C4-2B (cell line): ENCODE measurements around the gene PRPF6.

Experiments used
- H3K27ac ChIP-seq: fragments of 450-650 bp; 2 replicates; pipeline ENCODE4 v1.5.1; 2017
- ZFX ChIP-seq: fragments of 450-650 bp; IDR thresholded peaks from 2 replicates; pipeline ENCODE4 v1.6.1; 2017
- TF ChIP-seq, protein P1 (sequence below): fragments of 450-650 bp; conservative IDR thresholded peaks from 2 replicates; pipeline ENCODE4 v1.5.1; 2017; ENCODE audit warnings: mild to moderate bottlenecking

The PRPF6 gene

DNA sequence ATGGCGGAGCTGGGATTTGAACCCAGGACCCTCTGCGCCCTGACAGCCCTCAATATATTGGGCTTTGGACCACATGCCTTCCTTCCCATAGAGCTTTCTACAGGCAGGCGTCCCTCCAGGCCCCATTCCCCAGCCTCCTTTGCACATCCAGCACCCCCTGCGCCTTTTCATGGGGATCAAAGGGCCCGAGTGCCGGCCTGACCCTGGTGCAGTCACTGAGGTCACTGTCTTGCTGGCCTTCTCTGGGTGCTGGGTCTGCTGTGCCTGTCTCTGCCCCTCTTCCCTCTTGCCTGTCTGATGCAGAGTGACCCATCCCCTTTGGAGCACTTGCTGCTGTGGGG is 100.7 kb downstream of the PRPF6 start:
- TF ChIP-seq ZFX: no peak
- TF ChIP-seq, protein P1, sequence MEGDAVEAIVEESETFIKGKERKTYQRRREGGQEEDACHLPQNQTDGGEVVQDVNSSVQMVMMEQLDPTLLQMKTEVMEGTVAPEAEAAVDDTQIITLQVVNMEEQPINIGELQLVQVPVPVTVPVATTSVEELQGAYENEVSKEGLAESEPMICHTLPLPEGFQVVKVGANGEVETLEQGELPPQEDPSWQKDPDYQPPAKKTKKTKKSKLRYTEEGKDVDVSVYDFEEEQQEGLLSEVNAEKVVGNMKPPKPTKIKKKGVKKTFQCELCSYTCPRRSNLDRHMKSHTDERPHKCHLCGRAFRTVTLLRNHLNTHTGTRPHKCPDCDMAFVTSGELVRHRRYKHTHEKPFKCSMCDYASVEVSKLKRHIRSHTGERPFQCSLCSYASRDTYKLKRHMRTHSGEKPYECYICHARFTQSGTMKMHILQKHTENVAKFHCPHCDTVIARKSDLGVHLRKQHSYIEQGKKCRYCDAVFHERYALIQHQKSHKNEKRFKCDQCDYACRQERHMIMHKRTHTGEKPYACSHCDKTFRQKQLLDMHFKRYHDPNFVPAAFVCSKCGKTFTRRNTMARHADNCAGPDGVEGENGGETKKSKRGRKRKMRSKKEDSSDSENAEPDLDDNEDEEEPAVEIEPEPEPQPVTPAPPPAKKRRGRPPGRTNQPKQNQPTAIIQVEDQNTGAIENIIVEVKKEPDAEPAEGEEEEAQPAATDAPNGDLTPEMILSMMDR: no peak
- no peak overlapping the region for H3K27ac ChIP-seq

DNA sequence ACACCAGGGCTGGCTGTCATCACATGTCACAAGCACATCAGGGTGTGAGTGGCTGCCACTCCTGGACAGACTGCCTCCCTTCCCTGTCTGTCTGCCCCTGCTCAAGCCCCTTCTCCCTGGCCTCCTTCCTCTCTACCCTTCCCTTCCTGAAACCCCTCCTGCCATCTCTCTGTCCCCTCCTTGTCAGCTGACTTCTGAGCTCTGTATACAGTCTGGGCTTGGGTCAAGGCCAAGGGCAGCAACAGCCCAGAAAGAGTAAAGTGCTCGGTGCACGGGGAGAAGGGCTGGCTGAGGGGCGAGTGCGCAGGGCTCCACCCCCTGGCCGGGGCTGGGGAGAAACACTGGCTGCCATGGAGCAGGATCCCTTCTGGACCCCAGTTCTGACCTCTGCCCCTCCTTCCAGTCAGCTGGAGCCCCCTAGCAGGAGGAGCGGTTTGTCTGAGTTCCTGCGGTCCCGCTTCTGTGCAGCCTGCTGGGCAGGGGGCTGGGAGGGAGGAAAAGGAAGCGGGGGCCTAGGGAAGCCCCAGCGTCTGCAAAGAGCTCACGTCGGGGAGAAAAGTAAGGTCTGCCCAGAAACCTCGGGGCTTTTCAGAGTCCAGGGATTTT is 101.3 kb downstream of the PRPF6 start:
- TF ChIP-seq, protein P1: no peak
- TF ChIP-seq ZFX: no peak
- no peak overlapping the region for H3K27ac ChIP-seq
